SK-N-SH (cell line): ENCODE data around the gene DAPK3.

ENCODE experiments used
- CTCF ChIP-seq: fragments of 200-600 bp; sonication (generic); IDR thresholded peaks from 2 replicates; pipeline ENCODE4 v1.6.1; 2017; ENCODE audit warnings: antibody characterized with exemption, mild to moderate bottlenecking, moderate library complexity
- EP300 ChIP-seq, 2 experiments: IDR thresholded peaks; 2 replicates each; pipeline versions ENCODE4 v1.4.0 to v1.6.1; 2012; ENCODE audit warnings: borderline replicate concordance in 1 of 2, low read depth in 1 of 2, low read length in 1 of 2
- NFIC ChIP-seq: IDR thresholded peaks from 2 replicates; pipeline ENCODE4 v1.4.0; 2012; ENCODE audit warnings: borderline replicate concordance
- NRF1 ChIP-seq: IDR thresholded peaks from 2 replicates; pipeline ENCODE4 v1.6.1; 2012; ENCODE audit warnings: low read depth, mild to moderate bottlenecking, low read length
- REST ChIP-seq: IDR thresholded peaks from 2 replicates; pipeline ENCODE4 v1.6.1; 2012; ENCODE audit warnings: mild to moderate bottlenecking, low read depth, low read length, moderate library complexity
- USF2 ChIP-seq: fragments of 150-350 bp; IDR thresholded peaks from 2 replicates; pipeline ENCODE4 v1.6.1; 2017; ENCODE audit warnings: antibody characterized with exemption, low read length, low read depth, borderline replicate concordance
- YY1 ChIP-seq: IDR thresholded peaks from 2 replicates; pipeline ENCODE4 v1.4.0; 2012; ENCODE audit warnings: low read depth, mild to moderate bottlenecking

- no peak for TF ChIP-seq USF2
- no peak for TF ChIP-seq CTCF
- TF ChIP-seq REST = no peak
- no peak for TF ChIP-seq NFIC
- TF ChIP-seq YY1 = no peak
- no peak for TF ChIP-seq EP300 (IDR thresholded peaks at IDR 0.05; ENCODE audit: borderline replicate concordance in 1 of 2, low read depth in 1 of 2, low read length in 1 of 2)
- no peak for TF ChIP-seq NRF1
Measured at GRCh38 chr19:3984584-3984907, 13.6 kb upstream of the DAPK3 start.
